ENCODE data around the gene WWOX.
A peak's percentile ranks its signal among the peaks of the same experiment; 100 is the strongest.
"Not testable (repeated sequence)": the region's sequence is repeated elsewhere in the genome, so short reads cannot be mapped to it uniquely, and the experiment has no call there.

Gene WWOX

DNA sequence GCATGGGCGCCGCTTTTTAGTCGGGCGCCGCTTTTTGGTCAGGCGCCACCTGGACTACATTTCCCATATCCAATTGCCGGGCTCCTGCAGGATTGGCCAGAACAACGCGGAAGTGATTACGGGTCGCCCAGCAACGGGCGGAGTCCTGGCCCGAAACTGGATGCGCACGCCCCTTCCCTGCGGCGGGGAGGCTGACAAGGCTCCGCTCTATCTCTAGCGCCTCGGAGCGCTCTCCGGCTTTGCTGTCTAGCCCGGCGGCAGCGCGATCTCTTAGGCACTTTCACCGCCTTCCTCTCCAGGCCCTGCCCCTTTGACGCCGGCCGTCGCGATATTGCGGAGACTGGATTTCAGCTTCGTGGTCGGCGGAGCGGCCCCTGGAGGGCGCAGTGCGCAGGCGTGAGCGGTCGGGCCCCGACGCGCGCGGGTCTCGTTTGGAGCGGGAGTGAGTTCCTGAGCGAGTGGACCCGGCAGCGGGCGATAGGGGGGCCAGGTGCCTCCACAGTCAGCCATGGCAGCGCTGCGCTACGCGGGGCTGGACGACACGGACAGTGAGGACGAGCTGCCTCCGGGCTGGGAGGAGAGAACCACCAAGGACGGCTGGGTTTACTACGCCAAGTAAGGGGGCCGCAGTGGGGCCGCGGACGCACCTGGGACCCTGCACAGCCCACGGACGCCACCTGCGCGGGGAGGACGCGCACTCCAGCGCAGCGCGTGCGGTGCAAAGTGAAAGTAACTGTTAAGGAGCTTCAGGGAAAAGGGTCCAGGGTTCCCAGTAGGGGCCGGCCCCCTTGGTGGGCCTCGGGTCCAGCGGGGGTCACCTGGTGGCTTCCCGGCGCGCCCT lies at the start of gene WWOX:
Gene WWOX, plus strand, starts transcription at position 384 of the 841 bp plus-strand sequence.
- DNase-seq (ENCODE audit: low read depth, low spot score), result peak; percentile 89

DNA sequence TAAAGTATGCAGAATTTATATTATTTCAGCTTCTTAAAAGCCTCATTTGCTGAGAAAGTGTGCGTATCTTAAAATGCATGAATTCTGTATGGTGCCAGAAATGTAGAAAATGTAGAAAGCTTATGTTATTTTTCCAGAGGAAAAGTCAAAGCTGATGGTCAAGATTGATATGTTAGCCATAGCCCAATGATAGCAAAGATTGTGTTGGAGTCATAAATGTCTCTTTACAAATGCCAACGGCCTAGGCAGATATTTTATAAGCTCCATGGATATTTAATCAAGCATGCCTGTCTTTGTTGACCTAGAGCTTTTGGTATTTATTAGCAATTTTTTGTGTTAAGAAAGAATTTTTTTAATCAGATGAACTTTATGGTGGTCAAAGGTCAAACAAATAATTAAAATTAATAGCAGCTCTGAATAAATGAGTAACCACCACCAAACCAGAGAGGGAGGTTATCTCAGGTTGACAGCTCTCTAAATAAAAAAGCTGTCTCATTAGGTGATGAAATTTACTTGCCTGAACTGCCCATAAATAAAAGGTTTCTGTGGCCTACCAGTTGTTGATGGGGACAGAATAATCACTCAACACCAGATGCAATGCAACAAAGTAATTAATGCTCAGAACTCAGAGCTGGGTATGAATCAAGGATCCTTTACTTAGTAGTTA lies 48.6 kb upstream of the WWOX start:
- no peak for DNase-seq (ENCODE audit: low read depth, low spot score)

DNA sequence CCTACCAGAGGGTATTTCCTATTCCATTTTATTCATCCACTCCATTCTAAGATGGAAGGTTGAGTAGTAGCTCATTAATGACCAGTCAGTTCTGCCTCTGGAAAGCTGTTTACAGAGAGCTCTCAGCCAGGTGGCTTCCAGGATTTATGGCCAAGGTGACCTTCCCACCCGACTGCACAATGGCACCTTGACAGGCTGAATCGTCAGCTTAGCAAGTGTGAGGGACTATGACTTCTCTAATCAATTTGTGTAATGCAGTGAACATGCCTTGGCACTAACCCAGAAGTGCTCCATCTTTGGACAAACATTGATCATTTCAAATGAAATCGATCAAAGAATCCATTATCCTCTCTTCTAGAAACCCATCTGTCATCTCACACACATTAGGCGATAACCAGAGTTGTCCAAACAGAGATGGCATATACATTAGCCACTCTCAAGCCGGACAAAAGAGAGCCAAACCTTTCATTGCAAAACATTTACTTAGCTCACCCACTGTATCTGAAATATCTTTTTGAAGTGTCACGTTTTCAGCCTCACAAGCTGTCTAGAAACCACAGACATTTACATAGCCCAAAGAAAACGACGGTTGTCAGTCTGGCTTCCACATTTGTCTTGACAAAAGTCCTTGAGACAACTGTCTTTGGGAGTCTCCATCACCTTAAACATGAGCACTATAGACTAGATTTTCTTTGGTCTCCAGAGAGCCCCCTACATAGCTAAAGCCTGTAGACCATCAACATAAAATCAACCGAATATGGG lies 41.5 kb upstream of the WWOX start:
- no peak for DNase-seq (ENCODE audit: low read depth, low spot score)

DNA sequence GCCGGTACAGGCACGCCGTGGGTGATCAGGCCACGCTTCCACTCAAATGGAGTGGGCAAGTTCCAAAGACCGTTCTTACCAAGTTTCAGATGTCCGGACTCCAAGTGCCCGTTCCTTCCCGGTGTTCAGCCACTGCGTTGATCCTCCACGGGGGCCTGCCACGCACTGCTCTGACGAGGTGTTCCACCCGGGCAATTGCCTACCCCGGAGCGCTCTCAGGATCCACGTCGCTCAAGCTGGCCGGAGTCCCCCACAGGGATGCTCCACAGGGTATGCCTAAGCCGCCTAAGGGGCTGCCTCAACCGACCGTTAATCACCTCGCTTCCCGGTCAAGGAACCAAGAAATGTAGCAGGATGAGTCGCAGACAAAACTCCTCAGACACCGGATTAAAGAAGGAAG lies 39.6 kb upstream of the WWOX start:
- DNase-seq (ENCODE audit: low read depth, low spot score), result not testable (repeated sequence)

DNA sequence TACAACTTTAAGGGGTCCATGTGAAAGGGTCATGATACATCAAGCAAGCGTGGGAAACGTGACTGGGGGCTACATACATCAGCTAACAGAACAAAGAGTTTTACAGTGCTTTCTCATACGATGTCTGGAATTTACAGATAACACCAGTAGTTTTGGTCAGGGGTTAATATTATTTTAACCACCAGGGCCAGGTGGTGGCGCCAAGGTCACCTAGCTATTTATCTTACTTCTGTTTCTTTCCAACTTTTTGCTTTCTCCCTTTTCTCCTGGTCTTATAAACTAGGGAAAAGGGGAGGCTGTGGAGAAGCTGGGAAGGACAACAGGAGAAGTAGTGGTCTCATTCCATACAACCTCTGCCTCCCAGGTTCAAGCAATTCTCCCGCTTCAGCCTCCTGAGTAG lies 39.2 kb upstream of the WWOX start:
- DNase-seq (ENCODE audit: low read depth, low spot score), result no peak

DNA sequence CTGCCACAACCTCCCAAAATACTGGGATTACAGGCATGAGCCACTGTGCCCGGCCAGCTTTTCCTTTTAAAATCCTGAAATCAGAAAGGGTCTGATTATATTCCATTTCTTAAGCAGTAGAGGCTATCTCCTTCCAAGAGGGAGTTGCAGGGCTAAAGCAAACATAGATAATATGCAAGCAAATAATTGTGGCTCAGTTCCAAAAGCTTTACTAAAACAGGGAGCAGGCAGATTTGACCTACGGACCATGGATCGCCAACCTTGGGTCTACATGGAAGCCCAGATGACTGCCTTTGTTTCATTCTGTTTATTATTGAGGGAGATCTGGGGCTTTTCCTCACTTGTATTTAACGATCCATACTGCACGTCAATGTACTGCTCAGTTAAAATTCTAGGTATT lies 38.6 kb upstream of the WWOX start:
- DNase-seq (ENCODE audit: low read depth, low spot score), result no peak

DNA sequence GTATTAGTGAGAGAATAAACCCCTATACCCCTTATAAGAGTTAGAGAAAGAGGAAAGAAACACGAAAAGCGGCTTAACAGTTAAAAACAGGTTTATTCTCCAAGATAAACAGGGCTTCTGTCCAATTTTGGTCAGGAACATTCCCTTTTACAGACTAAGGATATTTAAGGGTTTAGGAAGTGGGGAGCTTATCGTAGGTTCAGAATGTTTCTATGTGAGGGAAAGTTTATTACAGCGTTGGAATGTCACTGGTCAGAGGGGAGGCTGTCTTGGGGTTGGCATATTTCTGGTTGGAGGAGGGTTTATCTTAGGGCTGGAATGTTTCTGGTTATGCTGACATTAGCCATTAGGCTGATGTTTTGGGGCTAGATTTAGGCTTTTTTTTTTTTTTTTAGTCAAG lies 34.1 kb upstream of the WWOX start:
- DNase-seq (ENCODE audit: low read depth, low spot score), result no peak

DNA sequence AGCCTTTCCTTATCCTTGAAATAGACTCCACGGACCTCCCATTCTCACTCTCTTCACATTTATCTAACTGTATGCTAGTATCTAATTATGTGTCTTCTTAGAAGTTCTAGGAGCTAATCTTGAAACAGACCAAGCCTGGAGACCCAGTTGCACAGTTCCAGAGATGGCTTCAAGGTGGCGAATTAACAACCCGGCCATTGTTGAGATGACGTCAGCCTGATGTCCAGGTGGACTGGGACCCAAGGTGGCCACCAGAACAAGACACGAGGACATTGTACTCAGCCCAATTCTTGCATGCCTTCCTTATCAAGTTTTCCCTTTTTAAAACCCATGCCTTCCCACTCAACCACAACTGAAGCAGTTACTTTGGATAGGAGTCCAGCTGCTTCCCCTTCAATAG lies 29.5 kb upstream of the WWOX start:
- DNase-seq (ENCODE audit: low read depth, low spot score), result no peak

DNA sequence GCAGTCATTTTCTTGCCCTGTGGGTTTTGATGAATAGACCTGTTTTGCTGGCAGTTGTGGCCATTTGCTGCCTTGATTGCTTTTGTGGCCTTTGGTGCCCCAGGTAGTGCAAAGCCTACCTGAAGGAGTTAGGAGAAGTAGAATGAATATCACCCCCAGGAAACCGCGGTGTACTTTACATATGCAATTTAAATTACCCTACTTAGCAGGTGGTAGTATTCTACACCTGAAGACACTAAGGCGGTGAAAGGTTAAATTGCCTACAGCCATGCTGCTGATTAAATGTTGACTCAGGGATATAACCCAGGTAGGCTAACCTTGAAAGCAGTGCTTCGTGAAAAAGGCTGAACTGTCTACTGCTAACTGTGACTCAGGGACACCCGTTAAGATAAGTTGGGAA lies 27.2 kb upstream of the WWOX start:
- DNase-seq (ENCODE audit: low read depth, low spot score), result peak; percentile 75

DNA sequence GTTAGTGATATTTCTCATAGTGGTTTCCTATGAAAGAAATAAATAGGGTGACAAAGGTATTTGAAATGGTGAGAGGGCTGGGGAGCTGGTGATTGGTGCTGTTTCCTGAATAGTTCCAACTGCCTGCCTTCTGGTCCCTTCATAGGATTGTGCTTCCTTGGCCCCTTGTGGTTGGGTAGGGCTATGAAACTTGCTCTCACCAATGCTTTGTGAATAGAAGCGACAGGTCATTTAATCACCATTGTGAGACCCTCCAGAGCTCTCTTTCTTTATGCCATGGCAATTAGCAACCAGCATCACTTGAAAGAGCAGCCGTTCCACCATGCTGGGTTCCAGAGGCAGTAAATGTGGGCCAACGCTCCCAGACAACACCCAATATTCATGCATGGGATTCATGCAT lies 23.7 kb upstream of the WWOX start:
- DNase-seq (ENCODE audit: low read depth, low spot score), result no peak

DNA sequence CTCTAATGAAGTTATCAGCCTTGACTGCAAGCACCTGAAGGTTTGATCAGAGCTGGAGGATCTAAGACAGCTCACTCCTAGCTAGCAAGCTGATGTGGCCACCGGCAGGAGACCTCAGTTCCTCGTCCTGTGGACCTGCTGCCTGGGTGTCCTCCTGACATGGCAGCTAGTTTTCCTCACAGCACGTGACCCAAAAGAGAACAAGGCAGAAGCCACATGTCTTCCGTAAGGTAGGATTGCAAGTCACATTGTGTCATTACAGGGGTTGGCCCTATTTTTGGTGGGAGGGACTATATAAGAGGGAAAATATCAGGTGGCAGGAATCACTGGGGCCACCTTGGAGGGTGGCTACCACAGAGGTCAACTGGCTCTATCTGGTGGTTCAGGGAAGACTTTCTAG lies 18.1 kb upstream of the WWOX start:
- no peak for DNase-seq (ENCODE audit: low read depth, low spot score)

DNA sequence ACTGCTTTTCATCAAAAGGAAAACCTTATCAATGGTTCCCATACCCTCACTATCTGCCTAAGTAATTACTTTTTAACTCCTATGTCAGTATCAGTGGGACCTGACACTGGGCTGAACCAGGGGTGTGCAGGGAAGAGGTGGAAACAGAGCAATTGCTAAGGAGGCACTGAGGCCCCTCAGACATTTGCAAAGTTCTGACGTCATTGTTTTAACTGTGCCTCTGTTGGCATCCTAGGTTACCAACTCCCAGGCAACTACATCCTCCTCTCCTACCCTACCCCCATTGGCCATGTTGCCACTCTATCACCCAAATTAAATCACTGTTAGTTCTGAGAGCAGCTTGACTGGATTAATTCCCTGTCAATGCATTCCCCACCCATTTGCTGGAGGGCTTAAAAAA lies 8.0 kb upstream of the WWOX start:
- DNase-seq (ENCODE audit: low read depth, low spot score), result no peak

DNA sequence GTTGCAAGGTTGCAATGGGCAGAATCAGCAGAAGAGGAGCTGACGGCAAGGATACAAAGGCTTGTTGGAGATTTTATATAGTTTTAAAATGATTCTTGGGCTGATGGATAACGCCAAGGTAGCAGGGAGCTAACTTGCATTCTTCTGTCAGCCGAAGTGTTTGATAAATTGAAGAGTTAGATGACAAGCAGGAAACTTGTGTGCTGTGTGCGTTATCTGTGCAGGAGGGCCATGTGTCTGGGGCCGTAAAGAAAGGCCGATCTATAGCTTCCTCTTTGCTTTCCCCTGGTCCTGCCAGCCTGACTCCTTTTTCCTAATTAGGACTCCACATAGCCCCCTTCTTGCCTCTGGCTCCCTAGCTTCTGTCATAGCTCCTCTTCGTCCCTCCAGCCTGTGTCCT lies 6.7 kb upstream of the WWOX start:
- no peak for DNase-seq (ENCODE audit: low read depth, low spot score)

DNA sequence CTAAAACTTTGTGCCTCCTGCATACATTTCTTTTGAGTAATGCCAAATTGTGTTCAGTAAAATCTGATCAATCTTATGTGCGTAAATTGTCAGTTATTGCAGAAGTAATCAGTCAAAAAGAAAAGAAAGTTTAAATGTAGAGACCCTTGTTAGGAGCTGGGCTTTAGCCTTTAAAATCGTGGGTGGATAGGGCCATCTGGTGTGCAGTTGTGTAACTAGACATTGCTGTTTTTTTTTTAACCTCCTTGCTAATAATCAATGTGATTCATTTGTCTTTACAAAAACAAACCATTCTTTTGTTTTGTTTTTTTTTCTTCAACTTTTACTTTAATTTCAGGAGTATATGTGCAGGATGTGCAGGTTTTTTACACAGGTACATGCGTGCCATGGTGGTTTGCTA lies 5.3 kb upstream of the WWOX start:
- DNase-seq (ENCODE audit: low read depth, low spot score), result no peak

DNA sequence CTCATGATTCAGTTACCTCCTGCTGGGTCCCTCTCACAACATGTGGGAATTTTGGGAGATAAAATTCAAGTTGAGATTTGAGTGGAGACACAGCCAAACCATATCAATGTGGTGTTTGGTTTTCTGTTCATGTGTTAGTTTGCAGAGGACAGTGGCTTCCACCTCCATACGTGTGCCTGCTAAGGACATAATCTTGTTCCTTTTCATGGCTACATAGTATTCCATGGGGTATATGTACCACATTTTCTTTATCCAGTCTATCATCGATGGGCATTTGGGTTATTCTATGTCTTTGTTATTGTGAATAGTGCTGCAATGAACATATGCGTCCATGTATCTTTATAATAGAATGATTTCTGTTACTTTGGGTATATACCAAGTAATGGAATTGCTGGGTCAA lies 4.5 kb upstream of the WWOX start:
- no peak for DNase-seq (ENCODE audit: low read depth, low spot score)

DNA sequence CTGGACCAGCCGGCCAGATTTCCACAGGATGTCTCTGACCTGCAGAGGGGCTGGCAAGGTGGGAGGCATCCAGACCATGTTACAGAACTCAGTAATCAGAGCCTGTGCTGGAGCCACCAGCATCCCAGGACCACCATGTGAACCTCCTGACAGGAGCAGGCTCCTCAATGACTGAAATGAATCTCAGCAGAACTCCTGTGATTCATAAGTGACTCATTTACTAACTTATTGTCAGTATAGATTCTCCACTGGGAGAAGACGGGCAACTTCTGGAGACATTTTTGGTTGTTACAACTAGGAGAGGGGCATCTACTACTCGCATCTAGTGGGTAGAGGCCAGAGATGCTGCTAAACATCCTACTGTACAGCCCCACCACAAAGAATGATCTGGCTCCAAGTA lies 3.1 kb upstream of the WWOX start:
- DNase-seq (ENCODE audit: low read depth, low spot score), result no peak

DNA sequence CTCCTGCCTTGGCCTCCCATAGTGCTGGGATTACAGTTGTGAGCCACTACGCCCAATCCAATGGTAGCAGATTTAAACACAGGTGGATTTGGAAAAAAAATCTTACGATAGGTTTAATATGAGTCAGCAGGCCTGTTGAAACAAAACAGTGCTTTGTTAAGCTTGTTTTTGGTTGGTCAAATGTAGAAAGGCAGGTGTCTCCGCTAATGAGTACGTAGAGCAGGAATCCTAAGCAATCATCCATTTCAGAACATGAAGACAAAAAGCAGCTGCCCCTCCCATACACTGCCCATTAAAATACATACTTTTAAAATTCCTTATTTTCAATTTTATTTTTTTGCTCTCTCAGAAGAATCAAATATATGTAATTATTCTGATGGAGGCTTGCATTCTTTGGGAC lies 1.9 kb upstream of the WWOX start:
- DNase-seq (ENCODE audit: low read depth, low spot score), result no peak

DNA sequence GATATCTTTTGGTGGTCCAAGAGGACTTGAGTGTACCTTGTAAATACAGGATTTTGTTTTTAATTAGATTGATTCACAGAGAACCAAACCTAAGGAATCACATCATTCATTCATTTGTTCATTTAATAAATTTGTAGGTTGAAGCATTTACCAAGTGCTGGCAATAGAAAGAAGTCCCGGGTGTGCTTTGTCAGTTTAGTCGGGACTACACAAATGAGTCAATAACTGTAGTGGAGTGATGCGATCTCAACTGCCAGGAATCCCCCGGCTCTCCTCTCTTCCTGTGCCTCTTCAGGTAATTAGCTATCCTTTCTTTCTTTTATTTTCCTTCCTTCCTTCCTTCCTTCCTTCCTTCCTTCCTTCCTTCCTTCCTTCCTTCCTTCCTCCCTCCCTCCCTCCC lies 1.4 kb upstream of the WWOX start:
- DNase-seq (ENCODE audit: low read depth, low spot score), result no peak

DNA sequence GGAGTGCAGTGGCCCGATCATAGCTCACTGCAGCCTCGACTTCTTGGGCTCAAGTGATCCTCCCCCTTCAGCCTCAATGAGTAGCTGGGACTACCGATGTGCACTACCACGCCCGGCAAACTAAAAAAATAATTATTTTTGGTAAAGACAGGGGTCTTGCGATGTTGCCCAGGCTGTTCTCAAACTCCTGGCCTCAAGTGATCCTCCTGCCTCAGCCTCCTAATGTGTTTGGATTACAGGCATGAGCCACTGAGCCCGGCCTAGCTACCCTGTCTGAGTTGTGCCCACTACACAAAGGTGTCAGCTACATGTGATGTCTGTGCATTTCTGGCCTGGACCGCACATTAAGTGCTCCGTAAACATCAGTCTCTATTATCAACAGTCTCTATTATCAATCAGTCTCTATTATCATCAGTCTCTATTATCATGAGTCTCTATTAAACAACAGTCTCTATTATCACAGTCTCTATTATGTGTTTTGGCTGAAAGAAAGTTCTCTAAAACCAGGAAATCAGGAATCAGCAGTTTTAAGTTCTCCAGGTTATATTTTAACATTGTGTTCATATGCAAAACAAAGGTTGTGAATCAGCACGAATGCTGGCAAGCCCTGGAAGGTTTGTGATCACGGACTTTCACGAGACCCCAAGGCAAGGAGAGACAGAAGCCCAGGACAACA lies 721 bp upstream of the WWOX start:
- DNase-seq (ENCODE audit: low read depth, low spot score), result no peak

DNA sequence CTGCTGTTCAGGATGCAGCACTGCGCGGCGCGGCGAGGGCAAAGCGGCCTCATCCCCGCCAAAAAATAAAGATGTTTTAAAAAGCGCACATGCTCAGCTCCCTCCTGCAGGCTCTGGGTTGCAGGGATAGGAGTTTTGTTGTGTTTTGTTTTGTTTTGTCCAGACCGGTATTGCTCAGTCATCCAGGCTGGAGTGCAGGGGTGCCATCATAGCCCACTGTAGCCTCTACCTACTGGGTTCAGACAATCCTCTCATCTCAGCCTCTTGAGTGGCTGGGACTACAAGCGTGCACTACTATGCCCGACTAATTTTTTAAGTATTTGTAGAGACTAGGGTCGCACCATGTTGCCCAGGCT lies 636 bp downstream of the WWOX start:
- DNase-seq (ENCODE audit: low read depth, low spot score), result no peak

DNA sequence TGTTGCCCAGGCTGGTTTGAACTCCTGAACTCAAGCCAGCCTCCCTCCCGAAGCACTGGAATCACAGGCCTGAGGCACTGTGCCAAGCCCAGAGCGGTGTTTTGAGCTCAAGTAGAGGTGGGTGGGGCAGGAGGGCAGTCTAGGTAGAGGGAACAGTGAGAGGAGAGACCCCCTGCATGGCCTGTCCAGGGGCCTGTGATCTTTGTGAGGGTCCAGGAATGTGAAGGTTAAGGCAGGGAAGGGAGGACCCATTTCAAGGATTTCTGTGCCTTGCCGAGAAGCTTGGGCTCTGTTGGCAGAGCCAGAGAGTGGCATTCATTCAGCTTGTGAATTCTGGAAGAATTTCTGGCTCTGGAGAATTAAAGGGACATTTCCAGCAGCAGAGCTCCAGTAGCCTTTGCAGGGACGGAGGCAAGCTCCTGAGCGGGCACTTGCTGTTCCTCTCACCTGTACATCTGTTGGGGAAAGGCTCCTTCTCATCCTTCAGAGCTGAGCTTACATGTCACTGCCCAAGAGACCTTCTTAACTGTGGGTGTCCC lies 2.7 kb downstream of the WWOX start:
- no peak for DNase-seq (ENCODE audit: low read depth, low spot score)

DNA sequence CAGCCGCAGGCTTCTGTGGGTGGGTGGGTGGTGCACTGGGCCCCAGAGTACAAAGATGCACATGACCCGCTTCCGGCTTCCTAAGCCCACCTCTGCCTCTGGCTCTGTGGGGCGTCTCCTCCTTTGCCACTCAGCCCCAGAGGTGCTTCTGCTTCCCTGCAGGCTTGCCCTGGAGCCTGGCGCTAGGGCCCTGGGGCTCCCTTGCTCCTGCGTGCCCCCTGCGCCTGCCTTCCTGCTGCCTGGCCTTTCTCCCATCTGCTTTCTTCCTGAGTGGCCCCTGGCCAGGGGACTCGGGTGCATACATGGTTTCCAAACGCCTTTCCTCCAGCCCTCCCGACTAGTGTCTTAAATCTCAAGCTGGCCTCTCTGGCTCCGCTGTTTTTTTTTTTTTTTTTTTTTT lies 3.4 kb downstream of the WWOX start:
- no peak for DNase-seq (ENCODE audit: low read depth, low spot score)
